HCT116 (cell line): ENCODE measurements around the gene SNN. TPM values are rescaled to one million over a fixed set of nuclear protein-coding genes. Genes with fewer than 3 reads are reported as not detected.

Experiments used
- ATAC-seq: fragments of 200-7000 bp; cut with Tn5 transposase; 2 replicates; pipeline ENCODE4 v1.9.1; 2020; ENCODE audit warnings: mild to moderate bottlenecking, moderate library complexity
- BruUV-seq: library from RNA; stranded (reverse); fragments of 400-500 nt; replicated peaks from 2 replicates; lab custom pipeline; 2021; lab: Mats Ljungman, UMichigan
- CTCF ChIA-PET: fragments of 300-600 bp; sonication (Branson Sonifier 250); formaldehyde crosslinking; loops from one replicate; lab custom pipeline; 2021; ENCODE audit warnings: antibody characterized with exemption; lab: Charles Lee
- POLR2A ChIA-PET: fragments of 300-600, 350-600 bp; sonication (Branson Sonifier 250); formaldehyde crosslinking; loops from one replicate; lab custom pipeline; 2021; ENCODE audit warnings: antibody characterized with exemption; lab: Charles Lee
- RAD21 ChIA-PET, 2 experiments: fragments of 300-600 bp; sonication (Branson Sonifier 250); formaldehyde crosslinking; loops; one replicate each; lab custom pipeline; 2023; ENCODE audit warnings: low total read pairs in 2 of 2; ENCODE audit not compliant: uncharacterized antibody in 2 of 2, unreplicated experiment in 2 of 2, low non-redundant PET in 1 of 2; lab: Charles Lee
- DNase-seq: peaks from one replicate; pipeline ENCODE4 v3.0.0-alpha.2; 2010; ENCODE audit warnings: low read depth, low spot score
- H2AFZ ChIP-seq: fragments of 200-600 bp; shearing (Covaris generic), sonication (generic); 2 replicates; pipeline ENCODE4 v1.6.1; 2017; ENCODE audit warnings: low read depth, mixed run types, mixed read lengths, antibody characterized with exemption, low read length; ENCODE audit not compliant: poor library complexity, severe bottlenecking
- H3K27ac ChIP-seq: 2 replicates; pipeline ENCODE4 v1.5.1; 2012; ENCODE audit warnings: low read depth, low read length
- H3K27me3 ChIP-seq: fragments of 200-600 bp; sonication (generic); 2 replicates; pipeline ENCODE4 v1.6.1; 2016; ENCODE audit warnings: mixed run types, low read length, mixed read lengths; ENCODE audit not compliant: insufficient read depth
- H3K36me3 ChIP-seq, 2 experiments: fragments of 200-500 bp in 1 of 2; fragments of 200-600 bp in 1 of 2; sonication (Bioruptor generic) in 1 of 2; sonication (generic) in 1 of 2; 2 replicates each; pipeline versions ENCODE4 v1.5.1 to v1.6.1; 2014 to 2016; ENCODE audit warnings: low read length in 2 of 2, inconsistent platforms in 1 of 2, mixed read lengths in 1 of 2, mixed run types in 1 of 2; ENCODE audit not compliant: insufficient read depth in 2 of 2, control insufficient read depth in 1 of 2
- H3K4me1 ChIP-seq, 2 experiments: fragments of 200-600 bp in 1 of 2; sonication (generic) in 1 of 2; 2 replicates each; pipeline versions ENCODE4 v1.5.1 to v1.6.1; 2012 to 2017; ENCODE audit warnings: low read length in 2 of 2, inconsistent platforms in 1 of 2, mild to moderate bottlenecking in 1 of 2, mixed read lengths in 1 of 2, mixed run types in 1 of 2, moderate library complexity in 1 of 2; ENCODE audit not compliant: insufficient read depth in 2 of 2, control insufficient read depth in 1 of 2
- H3K4me2 ChIP-seq: fragments of 200-600 bp; sonication (generic); 2 replicates; pipeline ENCODE4 v1.6.1; 2017; ENCODE audit warnings: mixed run types, low read length, mixed read lengths
- H3K4me3 ChIP-seq, 2 experiments: fragments of 200-600 bp in 1 of 2; sonication (generic) in 1 of 2; replicated peaks in 1 of 2; 2 replicates each; pipeline ENCODE4 v1.5.1; 2011 to 2016; ENCODE audit warnings: low read length in 2 of 2, control low read depth in 1 of 2, low read depth in 1 of 2, mild to moderate bottlenecking in 1 of 2, mixed read lengths in 1 of 2, mixed run types in 1 of 2
- H3K79me2 ChIP-seq: fragments of 200-600 bp; sonication (generic); 2 replicates; pipeline ENCODE4 v1.6.1; 2017; ENCODE audit warnings: mild to moderate bottlenecking, mixed run types, low read length, moderate library complexity, mixed read lengths; ENCODE audit not compliant: insufficient read depth
- H3K9ac ChIP-seq: fragments of 200-600 bp; sonication (generic); 2 replicates; pipeline ENCODE4 v1.6.1; 2016; ENCODE audit warnings: low read length, mixed read lengths
- H3K9me2 ChIP-seq: fragments of 200-600 bp; sonication (generic), shearing (Covaris generic); 2 replicates; pipeline ENCODE4 v1.6.1; 2017; ENCODE audit warnings: mixed run types, mild to moderate bottlenecking, moderate library complexity; ENCODE audit not compliant: insufficient read depth
- H3K9me3 ChIP-seq, 2 experiments: fragments of 200-500 bp in 1 of 2; fragments of 200-600 bp in 1 of 2; sonication (Bioruptor generic) in 1 of 2; sonication (generic) in 1 of 2; 2 replicates each; pipeline ENCODE4 v1.6.1; 2014 to 2017; ENCODE audit warnings: low read length in 2 of 2, mixed read lengths in 2 of 2, inconsistent platforms in 1 of 2, low read depth in 1 of 2, mild to moderate bottlenecking in 1 of 2, mixed run types in 1 of 2, moderate library complexity in 1 of 2; ENCODE audit not compliant: control insufficient read depth in 1 of 2, insufficient read depth in 1 of 2
- H4K20me1 ChIP-seq: fragments of 200-600 bp; sonication (generic), shearing (Covaris generic); 2 replicates; pipeline ENCODE4 v1.6.1; 2017; ENCODE audit warnings: mixed run types, mild to moderate bottlenecking, moderate library complexity; ENCODE audit not compliant: insufficient read depth
- CBX3 ChIP-seq: IDR thresholded peaks from 2 replicates; pipeline ENCODE4 v1.6.1; 2012; ENCODE audit warnings: low read depth
- CEBPB ChIP-seq: IDR thresholded peaks from 2 replicates; pipeline ENCODE4 v1.6.1; 2012; ENCODE audit warnings: low read depth
- ELF1 ChIP-seq: IDR thresholded peaks from 2 replicates; pipeline ENCODE4 v1.6.1; 2012; ENCODE audit warnings: low read depth, borderline replicate concordance
- FOSL1 ChIP-seq: IDR thresholded peaks from 2 replicates; pipeline ENCODE4 v1.6.1; 2012; ENCODE audit warnings: low read depth
- JUND ChIP-seq: IDR thresholded peaks from 2 replicates; pipeline ENCODE4 v1.6.1; 2012
- MAX ChIP-seq: IDR thresholded peaks from 2 replicates; pipeline ENCODE4 v1.6.1; 2012
- RAD21 ChIP-seq: IDR thresholded peaks from 2 replicates; pipeline ENCODE4 v1.6.1; 2012; ENCODE audit warnings: low read depth, mild to moderate bottlenecking
- REST ChIP-seq: IDR thresholded peaks from 2 replicates; pipeline ENCODE4 v1.6.1; 2012; ENCODE audit warnings: low read depth
- SIN3A ChIP-seq: IDR thresholded peaks from 2 replicates; pipeline ENCODE4 v1.6.1; 2012; ENCODE audit warnings: low read depth
- ZBTB33 ChIP-seq: IDR thresholded peaks from 2 replicates; pipeline ENCODE4 v1.6.1; 2011; ENCODE audit warnings: mild to moderate bottlenecking, low read length, moderate library complexity; ENCODE audit not compliant: insufficient replicate concordance; ENCODE audit errors: extremely low read depth
- ZNF274 ChIP-seq: fragments of 200-500 bp; sonication (Bioruptor generic); IDR thresholded peaks from 2 replicates; pipeline ENCODE4 v1.6.1; 2014; ENCODE audit warnings: mild to moderate bottlenecking, low read depth, low read length, inconsistent platforms
- intact Hi-C: fragments of 100-400 bp; cut with micrococcal nuclease; formaldehyde crosslinking; loops from 2 replicates; pipeline ENCODE4 v1.10.0; 2022
- total RNA-seq: library from RNA; stranded (reverse); gene quantifications from one replicate; pipeline ENCODE4 v1.2.1, GENCODE V29; 2021; ENCODE audit not compliant: unreplicated experiment

The SNN gene
- total RNA-seq, 1 experiment from 2014 or later: 12.2 TPM

GRCh38 chr16:11621539-11621919 is 46.7 kb upstream of the SNN start:
- H4K20me1 ChIP-seq: no peaks in the 10 kb centered on the region
- no peak for DNase-seq
- ChIA-PET RAD21 (no interaction called here), CTCF (no interaction called here)
- intact Hi-C loops: no loop called here
- no peak for ATAC-seq
- no peak overlapping the region for H3K4me2 ChIP-seq
- BruUV-seq: no TSS peak
- no peak overlapping the region for H2AFZ ChIP-seq
- H3K9me3 ChIP-seq: no peaks in the 10 kb centered on the region; a peak in 1 of 4 replicates
- H3K9ac ChIP-seq: no peak overlapping the region
- H3K4me3 ChIP-seq: no peak overlapping the region
- H3K9me2 ChIP-seq: no peaks in the 10 kb centered on the region
- TF ChIP-seq CEBPB: no peak
- no peak for TF ChIP-seq MAX
- TF ChIP-seq ZBTB33: no peak
- no peak for TF ChIP-seq SIN3A
- TF ChIP-seq, all 23 proteins: peak for 0
- Histone ChIP-seq H3K4me1 (peaks cover 0 to under 1% of the 10 kb centered on the region in 2 experiments; a peak in 1 of 4 replicates), H3K27me3 (no peaks in the 10 kb centered on the region), H3K79me2 (no peaks in the 10 kb centered on the region), H3K36me3 (no peaks in the 10 kb centered on the region), H3K27ac (no peak overlapping the region)
- POLR2A ChIA-PET: no interaction called here

- no peak overlapping the region for H3K27ac ChIP-seq
- H3K9ac ChIP-seq: no peak overlapping the region
- ATAC-seq: no peak
- intact Hi-C loops: no loop called here
- H2AFZ ChIP-seq: no peak overlapping the region
- H3K9me3 ChIP-seq: no peaks in the 10 kb centered on the region; a peak in 1 of 4 replicates
- ChIA-PET RAD21 (no interaction called here), CTCF (no interaction called here), POLR2A (no interaction called here)
- H3K4me3 ChIP-seq: no peak overlapping the region
- DNase-seq: no peak
- H3K4me2 ChIP-seq: no peak overlapping the region
- no peaks in the 10 kb centered on the region for H3K27me3 ChIP-seq
- no peaks in the 10 kb centered on the region for H3K79me2 ChIP-seq
- H3K9me2 ChIP-seq: no peaks in the 10 kb centered on the region
- no peaks in the 10 kb centered on the region for H4K20me1 ChIP-seq
- peaks cover 3 to 7% of the 10 kb centered on the region in 2 experiments for H3K4me1 ChIP-seq
- BruUV-seq: no TSS peak
- H3K36me3 ChIP-seq: no peaks in the 10 kb centered on the region
- no peak for TF ChIP-seq CEBPB
- no peak for TF ChIP-seq CBX3
- no peak for TF ChIP-seq FOSL1
- no peak for TF ChIP-seq ELF1
- no peak for TF ChIP-seq JUND
- TF ChIP-seq RAD21: no peak
- TF ChIP-seq REST: no peak
- no peak for TF ChIP-seq ZNF274
- no peak for TF ChIP-seq SIN3A
- no peak for TF ChIP-seq ZBTB33
Measured at GRCh38 chr16:11621920-11622651, 46.2 kb upstream of the SNN start.
